ENCODE data around the gene NUDT3. TPM values are rescaled to one million over a fixed set of nuclear protein-coding genes. Genes with fewer than 3 reads are reported as not detected.

The NUDT3 gene
- total and polyA plus RNA-seq, 4 donors = 9.0 to 38.5 (median 22.8) TPM

DNA sequence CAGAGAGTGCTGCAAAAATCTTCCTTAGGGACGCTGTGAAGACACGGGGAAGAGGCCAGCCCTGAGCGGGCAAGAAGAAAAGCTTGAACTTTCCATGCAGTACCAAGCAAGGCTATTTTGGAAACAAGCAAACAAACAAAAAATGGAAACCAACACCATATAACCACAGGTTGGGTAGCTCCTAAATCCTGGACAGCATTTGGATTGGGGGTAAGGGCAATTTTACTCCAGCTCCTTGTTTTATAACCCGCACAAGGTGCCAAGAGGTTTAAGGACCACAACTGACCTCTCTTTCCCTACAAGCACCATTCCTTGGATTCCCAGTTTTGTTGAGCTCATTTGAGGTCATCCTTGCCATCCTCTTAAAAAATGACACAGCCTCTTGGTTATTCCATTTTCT is 112.3 kb downstream of the NUDT3 start:
- Histone ChIP-seq H3K9ac (ENCODE audit: insufficient read depth in 1 of 2, low read length in 2 of 2) (no peak overlapping the region), H3K9me3 (ENCODE audit: control insufficient read depth in 4 of 4, insufficient read depth in 3 of 4, low read length in 3 of 4) (no peaks in the 10 kb centered on the region), H3K36me3 (ENCODE audit: control insufficient read depth in 4 of 4, insufficient read depth in 4 of 4, low read length in 4 of 4) (peaks cover 0 to 8% (median 6%) of the 10 kb centered on the region in 4 donors), H3K27me3 (ENCODE audit: control insufficient read depth in 3 of 3, insufficient read depth in 3 of 3, low read length in 2 of 3) (no peaks in the 10 kb centered on the region), H3K4me3 (no peak overlapping the region), H3K27ac (ENCODE audit: low read depth in 1 of 2, low read length in 1 of 2) (no peak overlapping the region), H3K4me1 (ENCODE audit: control insufficient read depth in 5 of 5, insufficient read depth in 5 of 5, low read length in 5 of 5) (peaks cover 0 to 23% (median 4%) of the 10 kb centered on the region in 5 donors)
- no peak for ATAC-seq (ENCODE audit: insufficient read depth, low FRiP score)
- WGBS, 2 donors = 85 to 90% methylated on average over 4 of the region's 4 CpGs
- no peak for DNase-seq
- TF ChIP-seq, protein P1, sequence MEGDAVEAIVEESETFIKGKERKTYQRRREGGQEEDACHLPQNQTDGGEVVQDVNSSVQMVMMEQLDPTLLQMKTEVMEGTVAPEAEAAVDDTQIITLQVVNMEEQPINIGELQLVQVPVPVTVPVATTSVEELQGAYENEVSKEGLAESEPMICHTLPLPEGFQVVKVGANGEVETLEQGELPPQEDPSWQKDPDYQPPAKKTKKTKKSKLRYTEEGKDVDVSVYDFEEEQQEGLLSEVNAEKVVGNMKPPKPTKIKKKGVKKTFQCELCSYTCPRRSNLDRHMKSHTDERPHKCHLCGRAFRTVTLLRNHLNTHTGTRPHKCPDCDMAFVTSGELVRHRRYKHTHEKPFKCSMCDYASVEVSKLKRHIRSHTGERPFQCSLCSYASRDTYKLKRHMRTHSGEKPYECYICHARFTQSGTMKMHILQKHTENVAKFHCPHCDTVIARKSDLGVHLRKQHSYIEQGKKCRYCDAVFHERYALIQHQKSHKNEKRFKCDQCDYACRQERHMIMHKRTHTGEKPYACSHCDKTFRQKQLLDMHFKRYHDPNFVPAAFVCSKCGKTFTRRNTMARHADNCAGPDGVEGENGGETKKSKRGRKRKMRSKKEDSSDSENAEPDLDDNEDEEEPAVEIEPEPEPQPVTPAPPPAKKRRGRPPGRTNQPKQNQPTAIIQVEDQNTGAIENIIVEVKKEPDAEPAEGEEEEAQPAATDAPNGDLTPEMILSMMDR (IDR thresholded peaks at IDR 0.05; ENCODE audit: control extremely low read depth, extremely low read depth) = no peak

DNA sequence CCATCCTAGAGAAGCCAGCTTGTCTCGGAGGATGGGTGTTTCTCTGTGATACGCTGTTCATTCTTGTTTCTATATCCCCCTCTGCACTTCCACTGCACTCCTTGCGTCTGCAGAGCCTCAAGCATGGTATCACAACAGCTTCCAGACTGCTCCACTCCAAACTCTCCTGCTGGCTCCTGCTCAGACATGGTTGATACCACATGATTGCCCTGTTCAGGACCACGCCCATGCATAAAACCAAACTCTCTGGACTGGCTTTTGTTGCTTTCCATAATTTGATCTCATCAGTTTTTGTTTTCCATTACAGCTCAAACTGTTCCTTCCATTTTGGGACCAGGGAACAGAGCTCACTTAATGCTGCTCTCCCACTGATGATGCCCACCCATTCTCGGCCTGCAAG is 113.6 kb downstream of the NUDT3 start:
- Histone ChIP-seq H3K9me3 (ENCODE audit: control insufficient read depth in 4 of 4, insufficient read depth in 3 of 4, low read length in 3 of 4) (no peaks in the 10 kb centered on the region), H3K4me3 (no peak overlapping the region), H3K27ac (ENCODE audit: low read depth in 1 of 2, low read length in 1 of 2) (no peak overlapping the region), H3K36me3 (ENCODE audit: control insufficient read depth in 4 of 4, insufficient read depth in 4 of 4, low read length in 4 of 4) (peaks cover 0 to 8% (median 6%) of the 10 kb centered on the region in 4 donors), H3K27me3 (ENCODE audit: control insufficient read depth in 3 of 3, insufficient read depth in 3 of 3, low read length in 2 of 3) (no peaks in the 10 kb centered on the region), H3K9ac (ENCODE audit: insufficient read depth in 1 of 2, low read length in 2 of 2) (no peak overlapping the region), H3K4me1 (ENCODE audit: control insufficient read depth in 5 of 5, insufficient read depth in 5 of 5, low read length in 5 of 5) (peaks cover 0 to 16% (median 0%) of the 10 kb centered on the region in 5 donors)
- WGBS, 2 donors = 74 to 96% methylated on average over 5 of the region's 5 CpGs
- DNase-seq = no peak
- no peak for ATAC-seq (ENCODE audit: insufficient read depth, low FRiP score)
- TF ChIP-seq, protein P1 (IDR thresholded peaks at IDR 0.05; ENCODE audit: control extremely low read depth, extremely low read depth) = no peak

DNA sequence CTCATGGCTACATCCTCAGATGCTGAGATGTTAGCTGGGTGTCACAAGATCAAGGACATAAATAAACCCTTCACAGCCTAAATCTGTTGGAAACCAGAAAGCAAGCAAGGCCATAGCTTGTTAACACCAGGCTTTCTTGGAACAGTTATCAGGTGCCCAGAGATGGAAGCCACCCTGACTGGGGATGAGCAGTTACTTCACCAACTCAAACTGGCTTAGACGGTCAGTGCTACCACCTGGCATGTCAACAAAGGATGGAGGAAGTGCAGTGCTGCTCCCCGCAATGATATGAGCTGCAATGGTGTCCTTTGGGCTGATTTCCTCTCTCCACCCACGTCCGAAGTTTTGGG is 114.7 kb downstream of the NUDT3 start:
- no peak overlapping the region for H3K27ac ChIP-seq (ENCODE audit: low read depth in 1 of 2, low read length in 1 of 2)
- no peaks in the 10 kb centered on the region for H3K27me3 ChIP-seq (ENCODE audit: control insufficient read depth in 3 of 3, insufficient read depth in 3 of 3, low read length in 2 of 3)
- no peak overlapping the region for H3K4me3 ChIP-seq
- TF ChIP-seq, protein P1 (IDR thresholded peaks at IDR 0.05; ENCODE audit: control extremely low read depth, extremely low read depth) = no peak
- no peaks in the 10 kb centered on the region for H3K9me3 ChIP-seq (ENCODE audit: control insufficient read depth in 4 of 4, insufficient read depth in 3 of 4, low read length in 3 of 4)
- WGBS, 2 donors = 86 to 91% methylated on average over 4 of the region's 4 CpGs
- peaks cover 0 to 14% (median 0%) of the 10 kb centered on the region in 5 donors for H3K4me1 ChIP-seq (ENCODE audit: control insufficient read depth in 5 of 5, insufficient read depth in 5 of 5, low read length in 5 of 5)
- DNase-seq = no peak
- peaks cover 0 to 8% (median 5%) of the 10 kb centered on the region in 4 donors for H3K36me3 ChIP-seq (ENCODE audit: control insufficient read depth in 4 of 4, insufficient read depth in 4 of 4, low read length in 4 of 4)
- H3K9ac ChIP-seq (ENCODE audit: insufficient read depth in 1 of 2, low read length in 2 of 2) = no peak overlapping the region
- no peak for ATAC-seq (ENCODE audit: insufficient read depth, low FRiP score)
